Motor neuron (in vitro differentiated cells): ENCODE measurements around the gene RNF11. TPM values are rescaled to one million over a fixed set of nuclear protein-coding genes. Genes with fewer than 3 reads are reported as not detected.
"Not testable (repeated sequence)": the region's sequence is repeated elsewhere in the genome, so short reads cannot be mapped to it uniquely, and the experiment has no call there.

ENCODE experiments used
- ATAC-seq, 8 experiments: fragments of 200-7000 bp; cut with Tn5 transposase; replicated peaks in 6 of 8; 2 replicates each; pipeline ENCODE4 v1.8.0; 2021; ENCODE audit warnings: mild to moderate bottlenecking in 8 of 8, moderate library complexity in 8 of 8
- H3K27ac ChIP-seq, 2 donors: fragments of 250-450 bp; sonication (Bioruptor Pico); 2 replicates each; pipeline ENCODE4 v1.9.0; 2021; ENCODE audit warnings: antibody characterized with exemption in 2 of 2, mild to moderate bottlenecking in 2 of 2, moderate library complexity in 1 of 2
- H3K4me1 ChIP-seq, 2 donors: fragments of 250-450 bp; sonication (Bioruptor Pico); replicated peaks in 1 of 2; 2 replicates each; pipeline ENCODE4 v1.6.1; 2021; ENCODE audit warnings: antibody characterized with exemption in 2 of 2, mild to moderate bottlenecking in 2 of 2, moderate library complexity in 1 of 2
- H3K4me3 ChIP-seq, 5 donors: fragments of 250-450 bp; sonication (Bioruptor Pico); 2 replicates each; pipeline ENCODE4 v1.9.0; 2021; ENCODE audit warnings: antibody characterized with exemption in 5 of 5, mild to moderate bottlenecking in 5 of 5, moderate library complexity in 4 of 5
- WGBS, 10 experiments: fragments of 450-650 bp; shearing (Covaris generic); methylation state at CpG; one replicate each; pipeline ENCODE4 v1.0.0; 2022; 5-methylcytosine and 5-hydroxymethylcytosine counted together
- in situ Hi-C, 9 experiments: fragments of 400-800 bp; cut with MboI; loops; one replicate each; pipeline ENCODE4 v1.15.0; 2021; ENCODE audit warnings: low sequenced_read_pairs in 9 of 9, low pct_unique_long_range_greater_than_20kb in 2 of 9; ENCODE audit not compliant: unreplicated experiment in 9 of 9
- total RNA-seq, 8 experiments: library from RNA; unstranded; fragments of 300-600 nt; gene quantifications; 2 replicates each; pipeline versions ENCODE4 v1.2.3 to v1.2.4, GENCODE V29; 2022

The RNF11 gene
- total RNA-seq, 8 experiments from 2014 or later, result 45.0 to 159 (median 93.8) TPM

- ATAC-seq, in situ Hi-C loops, H3K4me3 ChIP-seq, H3K27ac ChIP-seq: not testable (repeated sequence)
- WGBS, 10 experiments, result 69 to 95% (median 91%) methylated on average over 4 to 7 of the region's 7 CpGs
- H3K4me1 ChIP-seq, result peaks cover 9 to 17% of the 10 kb centered on the region in 2 donors
Measured at GRCh38 chr1:51234236-51234635, 1.8 kb upstream of the RNF11 start.

GRCh38 chr1:51234721-51235425 lies 1.2 kb upstream of the RNF11 start:
- Histone ChIP-seq H3K4me1 (peaks cover 10 to 18% of the 10 kb centered on the region in 2 donors), H3K4me3 (peak overlapping the region in 4 of 5 donors; percentile 58 to 95 (median 76)), H3K27ac (no peak overlapping the region)
- 50 to 100% (median 78%) methylated on average over 2 to 8 of the region's 8 CpGs for WGBS, 10 experiments
- in situ Hi-C loops, result no loop called here
- ATAC-seq, result peak in 6 of 8 experiments; percentile 6 to 31 (median 25)

- ATAC-seq, result peak; percentile 17 to 53 (median 39)
- H3K4me3 ChIP-seq, result peak overlapping the region; percentile 58 to 95 (median 85)
- in situ Hi-C loops, result no loop called here
- H3K4me1 ChIP-seq, result peaks cover 15 to 25% of the 10 kb centered on the region in 2 donors
- WGBS, 10 experiments, result 0% methylated on average over 1 to 28 of the region's 54 CpGs; no CpG with 5 or more reads in 2 of the 10 experiments
- peak overlapping the region; percentile 87 to 88 for H3K27ac ChIP-seq
Measured at GRCh38 chr1:51236531-51237350, 668 bp downstream of the RNF11 start.

DNA sequence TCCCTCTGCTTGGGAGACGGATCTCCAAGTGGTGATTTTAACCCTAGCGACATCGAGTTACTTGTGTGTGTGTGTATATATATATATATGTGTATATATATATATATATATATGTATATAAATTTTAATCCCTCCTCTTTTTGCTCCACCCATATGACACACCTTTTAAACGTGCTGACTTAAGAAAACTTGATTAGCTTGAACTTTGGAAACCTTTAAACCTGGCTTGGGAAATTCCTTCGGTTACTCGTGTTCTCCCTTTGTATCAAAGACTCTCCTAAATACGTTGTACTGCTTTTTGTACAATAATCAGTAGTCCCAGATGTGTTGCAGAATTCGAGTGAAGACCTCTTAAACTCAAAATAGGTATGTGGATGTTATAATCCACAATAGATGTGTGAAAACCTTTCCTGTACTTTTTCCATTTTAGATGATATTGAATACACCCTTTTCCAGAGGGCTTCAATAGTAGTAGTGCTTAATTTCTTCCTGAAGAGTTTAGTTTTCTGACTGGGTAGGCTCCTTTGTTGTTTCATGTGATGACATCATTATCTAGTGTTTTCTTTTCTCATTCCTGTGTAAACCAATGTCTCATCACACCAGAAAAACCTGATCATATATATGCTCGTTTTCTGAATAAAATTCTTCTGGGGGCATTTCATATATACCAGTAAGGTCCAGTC lies 1.4 kb downstream of the RNF11 start:
- Histone ChIP-seq H3K4me3 (peak overlapping the region; percentile 58 to 95 (median 85)), H3K27ac (peak overlapping the region; percentile 32 to 88), H3K4me1 (peaks cover 15 to 25% of the 10 kb centered on the region in 2 donors)
- in situ Hi-C loops, result no loop called here
- no peak for ATAC-seq
- WGBS, 10 experiments, result 0 to 20% (median 2%) methylated on average over 1 to 9 of the region's 9 CpGs

DNA sequence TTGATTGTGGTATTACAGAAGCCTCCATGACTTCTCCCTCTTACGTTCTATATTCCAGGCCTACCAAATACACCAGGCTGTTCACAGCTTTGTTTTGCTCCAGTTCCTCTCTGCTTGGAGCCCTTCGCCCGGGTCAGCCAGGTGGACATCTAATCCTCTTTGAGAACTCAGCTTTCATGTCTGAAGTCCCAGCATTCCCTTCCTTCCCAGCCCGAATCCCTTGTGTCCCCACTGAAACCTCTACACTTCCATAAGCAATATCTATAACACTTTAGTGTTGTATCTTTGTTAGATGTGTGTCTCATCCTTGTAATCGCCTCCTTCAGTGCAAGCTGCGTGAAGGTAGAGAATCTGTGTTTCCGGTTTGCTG lies 1.9 kb downstream of the RNF11 start:
- H3K4me1 ChIP-seq, result peaks cover 15 to 25% of the 10 kb centered on the region in 2 donors
- in situ Hi-C loops, result no loop called here
- peak overlapping the region; percentile 32 to 88 for H3K27ac ChIP-seq
- H3K4me3 ChIP-seq, result peak overlapping the region; percentile 58 to 95 (median 85)
- 0 to 28% (median 11%) methylated on average over 1 to 7 of the region's 7 CpGs for WGBS, 10 experiments
- ATAC-seq, result no peak

DNA sequence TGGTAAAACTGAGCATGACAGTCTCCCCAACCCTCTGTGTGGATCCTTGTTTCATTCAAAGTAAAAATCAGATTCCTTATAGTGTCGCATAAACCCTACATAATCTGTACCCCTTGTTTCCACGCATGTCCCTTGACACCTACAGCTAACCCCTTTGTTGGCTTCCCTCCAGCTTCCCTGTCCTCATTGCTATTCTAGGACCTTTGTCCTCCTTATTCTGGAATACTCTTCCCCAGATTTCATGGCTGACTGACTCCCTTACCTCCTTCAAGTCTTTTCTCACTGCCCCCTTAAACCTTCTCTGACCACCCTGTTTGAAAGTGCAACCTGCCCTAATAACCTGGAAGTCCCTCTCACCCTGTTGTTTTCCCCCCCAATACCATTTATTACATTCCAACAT lies 4.0 kb downstream of the RNF11 start:
- Histone ChIP-seq H3K4me3 (no peak overlapping the region), H3K27ac (no peak overlapping the region), H3K4me1 (peaks cover 11 to 21% of the 10 kb centered on the region in 2 donors)
- 40 to 100% (median 76%) methylated on average over 1 to 2 of the region's 2 CpGs; no CpG with 5 or more reads in 2 of the 10 experiments for WGBS, 10 experiments
- in situ Hi-C loops, result no loop called here
- no peak for ATAC-seq

- H3K4me1 ChIP-seq, result peaks cover 6 to 16% of the 10 kb centered on the region in 2 donors
- no peak overlapping the region for H3K27ac ChIP-seq
- no peak for ATAC-seq
- no peak overlapping the region for H3K4me3 ChIP-seq
- WGBS, 10 experiments, result 50 to 100% (median 100%) methylated on average over 1 of the region's 1 CpG; no CpG with 5 or more reads in 4 of the 10 experiments
- in situ Hi-C loops, result no loop called here
Measured at GRCh38 chr1:51241119-51241518, 5.0 kb downstream of the RNF11 start.

DNA sequence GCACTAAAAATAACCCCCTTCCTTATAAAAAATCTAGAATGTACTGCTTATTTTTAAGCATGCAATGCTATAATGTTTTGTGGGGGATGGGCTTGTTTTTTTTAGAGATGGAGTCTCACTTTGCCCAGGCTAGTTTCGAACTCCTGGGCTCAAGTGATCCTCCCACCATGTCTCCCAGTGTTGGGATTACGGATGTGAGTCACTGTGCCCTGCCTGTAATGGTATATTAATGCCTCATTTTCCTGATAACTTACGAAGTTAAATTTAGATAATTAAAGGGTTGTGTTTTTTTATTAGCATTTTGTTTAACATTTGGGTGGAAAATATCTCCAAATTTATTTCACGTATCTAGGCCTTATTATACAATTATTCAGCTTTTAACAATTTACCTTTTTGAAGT lies 6.5 kb downstream of the RNF11 start:
- in situ Hi-C loops, result no loop called here
- H3K4me1 ChIP-seq, result peaks cover 6 to 16% of the 10 kb centered on the region in 2 donors
- ATAC-seq, result no peak
- no peak overlapping the region for H3K4me3 ChIP-seq
- no peak overlapping the region for H3K27ac ChIP-seq
- 48 to 100% (median 90%) methylated on average over 1 to 4 of the region's 4 CpGs for WGBS, 10 experiments

- in situ Hi-C loops, result no loop called here
- Histone ChIP-seq H3K4me3 (no peak overlapping the region), H3K27ac (no peak overlapping the region), H3K4me1 (no peaks in the 10 kb centered on the region)
- no peak for ATAC-seq
- 77 to 100% (median 85%) methylated on average over 1 to 2 of the region's 2 CpGs; no CpG with 5 or more reads in 2 of the 10 experiments for WGBS, 10 experiments
Measured at GRCh38 chr1:51247022-51247421, 10.9 kb downstream of the RNF11 start.

- in situ Hi-C loops, result no loop called here
- no peak overlapping the region for H3K27ac ChIP-seq
- no peaks in the 10 kb centered on the region for H3K4me1 ChIP-seq
- H3K4me3 ChIP-seq, result no peak overlapping the region
- 67 to 100% (median 87%) methylated on average over 1 of the region's 1 CpG; no CpG with 5 or more reads in 2 of the 10 experiments for WGBS, 10 experiments
- no peak for ATAC-seq
Measured at GRCh38 chr1:51247499-51247898, 11.4 kb downstream of the RNF11 start.

DNA sequence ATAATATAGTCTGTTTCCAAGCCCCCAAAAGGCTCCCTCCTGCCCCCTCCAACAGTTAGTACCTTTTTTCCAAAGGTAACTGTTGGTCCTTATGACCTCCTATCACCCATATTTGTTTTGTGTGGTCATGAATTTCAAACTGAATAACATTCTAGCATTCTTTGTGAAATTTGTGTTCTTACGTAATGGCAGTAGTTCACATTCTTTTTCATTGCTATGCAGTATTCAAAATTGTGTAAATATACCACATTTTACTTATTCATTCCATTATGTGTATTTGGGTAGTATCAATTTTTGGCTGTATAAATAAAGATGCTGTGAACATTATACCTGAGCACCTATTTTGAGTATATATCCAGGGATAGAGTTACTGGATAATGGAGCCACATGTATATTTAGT lies 13.4 kb downstream of the RNF11 start:
- in situ Hi-C loops, result no loop called here
- peak in 1 of 8 experiments; percentile 21 for ATAC-seq
- H3K27ac ChIP-seq, result no peak overlapping the region
- 17 to 100% (median 70%) methylated on average over 1 of the region's 1 CpG; no CpG with 5 or more reads in 2 of the 10 experiments for WGBS, 10 experiments
- no peak overlapping the region for H3K4me3 ChIP-seq
- no peaks in the 10 kb centered on the region for H3K4me1 ChIP-seq

- H3K4me3 ChIP-seq, ATAC-seq, H3K4me1 ChIP-seq, H3K27ac ChIP-seq, in situ Hi-C loops: not testable (repeated sequence)
- 95 to 100% methylated on average over 1 to 3 of the region's 14 CpGs; no CpG with 5 or more reads in 8 of the 10 experiments for WGBS, 10 experiments
Measured at GRCh38 chr1:51250729-51251128, 14.7 kb downstream of the RNF11 start.

DNA sequence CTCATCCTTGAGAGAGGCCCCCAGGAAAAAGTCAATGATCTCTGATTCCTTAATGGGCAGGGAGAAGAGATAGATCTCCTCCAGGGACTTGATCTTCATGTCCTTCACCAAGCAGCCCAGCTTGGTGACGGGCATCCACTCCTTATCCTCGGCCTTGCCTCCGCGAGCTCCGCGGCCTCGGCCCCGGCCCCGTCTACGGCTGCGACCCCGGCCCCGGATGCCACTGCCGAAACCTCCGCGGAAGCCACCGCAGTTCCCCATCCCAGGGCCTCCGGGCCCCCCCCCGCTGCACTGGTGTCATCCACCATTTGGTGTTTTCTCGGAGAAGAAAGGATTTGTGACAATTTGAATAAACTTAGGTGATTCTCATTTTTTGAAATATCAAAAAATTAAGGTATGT lies 15.1 kb downstream of the RNF11 start:
- ATAC-seq, H3K4me3 ChIP-seq, H3K27ac ChIP-seq, H3K4me1 ChIP-seq, in situ Hi-C loops: not testable (repeated sequence)
- WGBS, 10 experiments, result 94 to 100% (median 97%) methylated on average over 2 to 8 of the region's 20 CpGs; no CpG with 5 or more reads in 7 of the 10 experiments
